Measurements from ENCODE around the gene NCF4.

Gene NCF4

GRCh38 chr22:36899498-36899897 lies 38.7 kb downstream of the NCF4 start:
- DNase-seq, result no peak

GRCh38 chr22:36900225-36900624 lies 39.4 kb downstream of the NCF4 start:
- peak; percentile 20 for DNase-seq

DNA sequence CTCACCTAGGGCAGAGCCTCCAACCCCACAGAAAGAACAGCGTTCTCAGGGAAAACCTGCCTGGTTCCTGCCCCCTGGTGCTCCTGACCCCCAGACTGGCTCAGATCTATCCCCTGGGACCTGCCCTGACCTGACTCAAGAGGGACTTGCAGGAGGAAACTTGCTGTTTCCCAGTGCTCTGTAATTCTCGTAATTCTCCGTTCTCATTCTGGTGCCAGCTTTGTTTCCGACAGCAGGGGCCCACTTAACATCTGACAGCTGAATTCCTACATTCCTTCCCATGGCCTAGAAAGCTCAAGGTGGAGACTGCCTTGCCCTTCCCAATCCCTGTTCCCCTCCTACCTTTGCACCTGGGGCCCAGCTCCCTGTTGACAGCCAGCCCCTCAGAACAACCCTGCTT lies 40.1 kb downstream of the NCF4 start:
- DNase-seq, result no peak

DNA sequence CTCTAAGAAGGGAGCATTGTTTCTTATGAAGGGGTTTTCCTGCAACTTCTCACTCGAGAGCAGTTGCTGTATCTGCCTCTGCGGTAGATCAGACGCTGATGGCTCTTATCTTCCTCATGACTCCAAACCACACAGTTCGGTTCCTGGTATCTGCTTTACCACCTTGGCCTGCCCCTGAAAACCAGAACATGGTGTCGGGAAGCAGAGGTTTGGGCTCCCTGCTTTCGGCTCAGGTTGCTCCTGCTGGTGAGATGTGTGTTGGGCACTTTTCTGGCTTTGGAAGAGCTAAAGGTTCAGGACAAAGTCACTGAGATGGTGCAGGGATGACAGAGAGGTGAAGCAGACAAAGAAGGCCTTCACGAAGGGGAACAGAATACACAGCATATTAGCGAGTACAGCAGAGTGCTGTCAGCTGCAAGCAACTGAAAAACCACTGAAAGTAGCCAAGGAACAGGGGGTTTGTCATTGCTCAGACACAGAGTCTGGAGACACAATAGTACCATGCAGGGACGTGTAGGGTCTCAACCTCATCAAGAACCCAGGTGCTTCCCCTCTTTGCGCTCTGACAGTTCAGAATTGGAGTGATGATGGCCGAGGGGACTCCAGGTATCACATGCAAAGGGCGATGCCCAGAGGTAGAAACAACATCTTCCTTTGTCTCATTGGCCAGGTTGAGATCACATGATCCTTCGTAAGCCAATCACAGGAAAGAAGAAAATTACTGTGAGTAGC lies 40.8 kb downstream of the NCF4 start:
- peak; percentile 67 for DNase-seq

DNA sequence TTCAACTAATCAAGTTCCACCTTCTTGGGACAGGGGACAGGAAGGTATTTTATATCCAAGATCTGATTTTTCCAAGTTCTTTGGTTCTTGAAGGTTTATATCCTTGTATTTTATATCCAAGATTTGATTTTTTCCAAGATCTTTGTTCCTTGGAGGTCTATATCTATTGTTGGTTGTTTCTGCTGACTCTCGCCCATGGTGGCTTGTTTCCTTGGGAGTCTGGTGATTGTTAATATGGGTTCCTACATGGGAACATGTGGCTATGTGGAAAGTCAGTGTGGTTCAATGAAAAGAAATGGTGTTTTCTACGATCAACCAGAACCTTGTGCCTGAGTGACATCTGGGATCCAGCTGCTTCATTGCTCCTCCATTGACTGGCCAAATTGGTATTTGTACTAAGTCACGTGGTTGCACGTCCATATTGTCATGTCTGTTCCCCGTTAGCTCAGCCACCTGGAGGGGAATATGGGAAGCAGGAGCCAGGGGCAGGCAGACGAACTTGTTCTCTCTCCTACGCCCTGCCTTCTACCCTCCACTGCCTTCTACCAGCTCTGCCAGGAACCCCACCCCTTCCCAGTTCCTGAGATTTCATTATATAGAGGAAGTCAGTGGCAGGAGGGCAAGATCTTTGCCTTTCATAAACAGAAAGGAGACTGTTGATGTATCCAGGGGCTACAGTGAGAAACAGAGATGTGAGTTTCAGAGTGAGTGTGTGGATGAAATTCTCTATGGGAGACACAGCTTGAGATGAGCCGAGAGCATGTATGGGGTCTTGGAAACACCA lies 41.5 kb downstream of the NCF4 start:
- DNase-seq, result no peak

DNA sequence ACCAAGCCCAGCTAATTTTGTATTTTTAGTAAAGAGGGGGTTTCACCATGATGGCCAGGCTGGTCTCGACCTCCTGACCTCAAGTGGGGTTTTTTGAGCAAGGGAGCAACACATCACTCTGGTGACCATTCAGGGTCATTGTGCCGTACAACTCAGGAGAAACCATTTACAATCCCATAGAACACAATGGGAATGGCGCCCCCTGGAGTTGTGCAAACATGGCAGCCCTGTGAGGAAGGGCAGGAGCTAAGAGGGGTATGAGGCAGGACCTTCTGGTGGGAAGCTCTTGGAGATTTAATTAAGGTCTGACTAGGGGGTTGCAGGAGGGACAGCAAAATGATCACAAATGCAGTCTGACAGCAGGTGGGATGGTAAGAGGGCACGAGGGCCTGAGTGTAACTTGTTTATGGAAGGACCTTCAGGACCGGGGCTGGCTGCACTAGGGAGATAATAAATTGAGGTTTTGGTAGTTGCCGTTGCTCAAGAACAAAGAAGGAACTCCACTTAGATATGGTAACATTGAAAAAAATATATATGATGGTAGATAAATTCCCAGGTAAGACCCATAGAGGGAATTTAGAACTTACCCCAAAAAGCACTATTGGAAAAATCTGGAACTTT lies 43.6 kb downstream of the NCF4 start:
- no peak for DNase-seq

DNA sequence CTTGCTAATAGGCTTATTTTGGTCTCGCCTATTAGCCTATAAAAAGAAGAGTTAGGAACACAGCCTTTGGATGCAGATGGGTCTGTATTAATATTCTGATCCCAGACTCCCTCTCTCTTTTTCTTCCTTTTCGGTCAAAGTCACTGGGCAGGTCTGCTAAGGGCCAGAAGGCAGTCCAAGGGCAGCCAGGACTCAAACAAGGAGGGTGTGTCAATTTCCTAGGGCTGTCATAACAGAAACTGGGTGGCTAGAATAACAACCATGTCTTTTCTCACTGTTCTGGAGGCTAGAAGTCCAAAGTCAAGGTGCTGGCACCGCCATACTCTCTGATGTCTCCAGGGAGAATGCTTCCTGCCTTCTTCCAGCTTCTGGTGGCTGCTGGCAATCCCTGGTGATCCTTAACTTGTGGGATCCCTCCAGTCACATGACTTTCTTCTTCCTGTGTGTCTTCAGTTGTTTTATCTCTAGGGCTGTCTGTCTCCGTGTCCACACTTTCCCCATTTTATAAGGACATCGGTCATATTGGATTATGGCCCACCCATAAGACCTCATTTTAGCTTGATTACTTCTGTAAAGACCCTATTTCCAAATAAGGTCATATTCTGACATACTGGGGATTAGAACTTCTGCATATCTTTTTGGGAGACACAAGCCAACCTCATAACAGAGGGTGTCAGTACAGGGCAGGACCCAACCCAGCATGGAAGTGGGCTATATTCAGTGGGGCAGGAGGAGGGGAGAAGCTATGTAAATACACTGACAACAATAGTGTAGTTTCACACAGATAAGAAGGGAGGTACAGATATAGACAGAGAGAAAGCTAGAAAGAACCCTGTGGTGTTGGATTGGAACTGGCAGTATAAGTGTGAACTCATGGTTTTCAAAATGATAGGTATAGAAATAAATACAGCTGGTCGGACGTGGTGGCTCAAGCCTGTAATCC lies 46.7 kb downstream of the NCF4 start:
- no peak for DNase-seq

- no peak for DNase-seq
Observed at GRCh38 chr22:36910461-36910860, 49.7 kb downstream of the NCF4 start.

DNA sequence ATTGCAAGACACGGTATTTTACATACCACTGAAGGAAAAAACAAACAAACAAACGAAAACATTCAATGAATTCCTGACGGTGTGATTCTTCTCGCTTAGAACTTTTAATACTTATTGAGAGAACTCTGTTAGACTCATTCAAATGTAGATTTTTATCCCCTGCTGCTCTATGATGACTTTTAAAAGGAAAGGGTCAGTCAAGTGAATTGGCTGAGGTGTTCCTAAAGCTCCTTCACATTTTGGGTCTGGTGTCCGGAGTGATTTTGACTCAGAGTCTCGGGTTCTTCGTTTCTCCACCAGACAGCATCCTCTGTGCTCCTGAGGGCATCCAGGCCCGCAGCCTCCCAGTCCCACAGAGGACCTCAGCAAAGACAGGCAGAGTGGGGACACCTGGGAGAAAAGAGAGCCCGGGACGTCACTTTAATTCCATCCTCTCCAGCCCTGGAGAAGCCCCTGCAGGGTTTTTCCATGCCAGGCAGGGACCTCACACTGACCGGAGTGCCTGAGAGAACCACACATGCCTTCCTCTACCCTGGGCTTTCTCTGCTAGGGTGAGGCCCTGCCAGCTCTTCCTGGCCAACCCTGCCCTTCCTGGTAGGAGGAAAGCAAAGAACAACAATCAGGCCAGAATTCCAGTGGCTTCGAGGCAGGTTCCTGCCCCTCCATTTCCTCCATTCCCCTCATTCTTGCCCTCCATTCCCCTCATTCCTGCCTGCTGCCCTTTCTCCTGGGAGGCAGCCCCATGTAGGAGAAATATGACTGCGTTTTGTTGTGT lies 51.3 kb downstream of the NCF4 start:
- DNase-seq, result no peak

- DNase-seq, result no peak
Observed at GRCh38 chr22:36912694-36913426, 52.1 kb downstream of the NCF4 start.

- DNase-seq, result no peak
Observed at GRCh38 chr22:36913427-36914389, 52.9 kb downstream of the NCF4 start, which contains the start of gene CSF2RB. TSS of gene CSF2RB (plus strand) at chr22:36913628. CDS start at chr22:36922208, 8,580 bp downstream.

DNA sequence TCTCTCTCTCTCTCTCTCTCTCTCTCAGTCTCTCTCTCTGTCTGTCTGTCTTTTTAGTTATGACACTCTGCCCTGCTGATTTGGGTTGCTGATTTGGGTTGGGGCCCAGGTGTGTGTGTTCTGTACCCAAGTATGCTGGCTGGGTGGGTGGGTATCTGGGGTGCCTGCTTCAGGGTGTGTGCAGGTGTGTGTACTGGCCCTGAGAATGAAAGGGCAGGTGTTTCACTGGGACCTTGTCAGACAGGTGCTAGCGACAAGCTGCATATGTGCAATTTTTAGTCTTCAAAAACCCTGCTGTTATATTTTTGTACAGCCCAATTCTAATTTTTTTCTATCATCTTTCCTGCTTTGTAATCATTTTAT lies 53.6 kb downstream of the NCF4 start:
- no peak for DNase-seq

DNA sequence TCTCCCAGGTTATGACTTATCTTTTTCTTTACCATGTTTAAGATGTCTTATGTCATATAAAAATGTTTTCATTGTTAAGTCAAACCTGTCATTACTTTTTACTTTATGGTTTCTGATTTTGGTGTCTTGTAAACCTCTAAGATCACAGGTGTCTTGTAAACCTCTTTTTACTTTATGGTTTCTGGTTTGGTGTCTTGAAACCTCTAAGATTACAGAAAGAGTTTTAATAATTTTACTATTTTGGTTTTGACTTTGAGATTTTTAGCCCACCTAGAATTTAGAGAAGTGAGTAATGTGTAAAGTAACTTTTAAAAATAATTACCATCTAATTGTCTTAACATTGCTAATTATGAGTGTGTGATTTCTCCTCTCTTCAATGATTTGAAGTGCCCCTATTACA lies 55.2 kb downstream of the NCF4 start:
- no peak for DNase-seq

DNA sequence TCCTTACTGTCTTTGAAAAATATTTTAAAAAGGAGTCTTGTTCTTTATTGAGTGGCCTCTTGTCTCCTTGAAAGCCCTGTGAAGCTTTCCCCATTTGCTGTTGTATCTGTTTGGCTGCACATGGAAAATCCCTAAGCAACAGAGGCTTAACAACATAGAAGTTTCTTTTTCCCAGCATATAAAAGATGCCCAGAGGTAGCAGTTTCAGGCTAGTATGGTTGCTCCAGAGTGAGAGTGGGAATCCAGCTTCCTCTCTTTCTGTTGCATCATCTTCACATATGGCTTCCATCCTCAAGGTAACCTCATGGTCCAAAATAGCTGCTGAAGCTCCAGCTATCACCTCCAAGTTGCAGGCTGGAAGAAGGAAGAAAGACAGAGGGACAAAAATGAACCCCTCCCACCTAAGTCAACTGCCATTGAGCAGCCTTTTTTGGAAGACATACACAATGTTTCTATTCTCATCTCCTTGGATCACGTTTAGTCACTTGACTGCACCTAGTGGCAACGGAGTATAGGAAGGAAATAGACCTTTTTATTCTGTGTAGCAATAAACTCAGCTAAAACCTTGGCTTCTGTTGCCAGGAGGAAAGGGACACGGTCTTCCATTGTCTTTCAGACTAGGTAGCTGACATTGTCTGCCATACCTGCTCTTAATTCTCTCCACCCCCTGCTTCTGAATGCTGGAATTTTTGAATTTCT lies 57.9 kb downstream of the NCF4 start:
- DNase-seq, result no peak

DNA sequence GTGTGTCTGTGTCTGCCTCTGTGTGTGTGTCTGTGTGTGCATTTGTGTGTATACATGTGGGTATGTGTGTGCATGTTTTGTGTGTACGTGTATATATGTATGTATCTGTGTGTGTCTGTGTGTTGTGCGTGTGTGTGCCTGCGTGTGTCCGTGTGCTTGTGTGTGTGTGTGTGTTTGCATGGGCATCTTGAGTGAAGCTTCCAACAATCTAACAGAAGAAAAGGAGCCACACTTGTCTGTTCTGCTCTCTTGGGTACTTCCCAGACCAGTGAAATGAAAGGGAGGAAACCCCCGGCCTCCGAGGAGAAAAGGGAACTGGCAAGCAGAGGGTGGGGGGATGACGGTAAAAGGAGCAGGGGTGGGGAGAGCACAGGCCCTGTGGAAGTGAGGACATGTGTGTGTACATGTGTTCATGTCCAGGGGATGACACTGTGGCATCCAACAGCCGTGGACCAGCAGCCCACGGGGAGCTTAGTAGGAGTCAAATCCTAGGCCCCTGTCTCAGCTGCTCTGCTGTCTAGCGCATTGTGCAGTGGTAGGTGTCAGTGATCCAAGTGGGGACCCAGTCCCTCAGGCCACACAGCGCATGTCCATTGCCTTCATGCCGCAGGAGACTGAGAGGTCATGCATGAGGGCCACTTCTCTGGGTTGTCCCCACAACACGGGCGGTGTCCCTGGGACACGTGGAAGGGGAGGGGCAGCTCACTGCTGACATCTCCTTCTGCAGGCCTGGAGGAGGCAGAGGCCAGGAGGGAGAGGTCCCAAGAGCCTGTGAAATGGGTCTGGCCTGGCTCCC lies 60.7 kb downstream of the NCF4 start:
- no peak for DNase-seq

DNA sequence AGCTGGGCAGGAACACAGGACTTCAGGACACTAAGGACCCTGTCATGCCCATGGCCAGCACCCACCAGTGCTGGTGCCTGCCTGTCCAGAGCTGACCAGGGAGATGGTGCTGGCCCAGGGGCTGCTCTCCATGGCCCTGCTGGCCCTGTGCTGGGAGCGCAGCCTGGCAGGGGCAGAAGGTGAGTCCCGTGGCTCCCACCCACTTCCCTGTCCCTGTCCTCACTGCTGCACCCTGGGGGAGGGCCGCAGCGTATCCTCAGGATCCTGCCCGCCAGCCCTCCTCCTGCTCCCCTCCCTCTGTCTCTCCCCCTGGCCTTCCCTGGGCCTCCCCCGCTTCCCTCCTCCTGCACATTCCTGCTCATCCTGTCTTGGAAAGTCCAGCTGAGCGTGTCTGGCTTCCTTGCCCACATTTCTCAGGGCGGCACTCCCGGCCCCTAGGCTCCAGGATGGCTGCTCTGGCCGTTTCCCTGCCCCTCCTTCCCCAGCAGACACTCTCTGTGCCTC lies 61.4 kb downstream of the NCF4 start:
- no peak for DNase-seq

- DNase-seq, result no peak
Observed at GRCh38 chr22:36922711-36923110, 61.9 kb downstream of the NCF4 start.

GRCh38 chr22:36923131-36923788 lies 62.5 kb downstream of the NCF4 start:
- no peak for DNase-seq
